K562 (cell line): ENCODE measurements around the gene CDKN3.

Source experiments
- CTCF ChIP-seq, 3 experiments: IDR thresholded peaks in 2 of 3; conservative IDR thresholded peaks in 1 of 3; 2 replicates each; pipeline ENCODE4 v1.5.1; 2011 to 2012; ENCODE audit warnings: low read length in 3 of 3, mild to moderate bottlenecking in 3 of 3, control low read depth in 2 of 3, improper control_type of control experiment in 1 of 3, inconsistent platforms in 1 of 3, low read depth in 1 of 3, mixed read lengths in 1 of 3, moderate library complexity in 1 of 3; ENCODE audit not compliant: insufficient read depth in 2 of 3
- FOXM1 ChIP-seq, 2 experiments: fragments of 450-650 bp in 1 of 2; sonication (generic) in 1 of 2; formaldehyde crosslinking in 1 of 2; IDR thresholded peaks; 2 replicates each; pipeline versions ENCODE4 v1.6.1 to v1.9.0; 2017 to 2022; ENCODE audit warnings: low read depth in 2 of 2, mild to moderate bottlenecking in 2 of 2, missing genetic modification reagents in 1 of 2, moderate library complexity in 1 of 2
- GABPA ChIP-seq: fragments of 200-800 bp; sonication (Bioruptor generic); conservative IDR thresholded peaks from 2 replicates; pipeline ENCODE4 v1.6.1; 2016; ENCODE audit warnings: low read depth, missing genetic modification characterization, missing compliant biosample characterization
- JUNB ChIP-seq: fragments of 450-650 bp; formaldehyde crosslinking; conservative IDR thresholded peaks from 2 replicates; pipeline ENCODE4 v1.4.0; 2020; ENCODE audit warnings: mild to moderate bottlenecking
- POLR2AphosphoS2 ChIP-seq: IDR thresholded peaks from 2 replicates; pipeline ENCODE4 v1.6.1; 2012; ENCODE audit warnings: low read length, improper control_type of control experiment
- RAD21 ChIP-seq, 2 experiments: fragments of 250-450 bp in 1 of 2; fragments of 450-650 bp in 1 of 2; sonication (Bioruptor Pico) in 1 of 2; formaldehyde crosslinking in 1 of 2; IDR thresholded peaks in 1 of 2; conservative IDR thresholded peaks in 1 of 2; 2 replicates each; pipeline versions ENCODE4 v1.4.0 to v1.8.0; 2020 to 2022; ENCODE audit warnings: mild to moderate bottlenecking in 2 of 2, moderate library complexity in 1 of 2
- RCOR1 ChIP-seq, 2 experiments: IDR thresholded peaks; 2 replicates each; pipeline ENCODE4 v1.6.1; 2012; ENCODE audit warnings: low read depth in 2 of 2, low read length in 2 of 2, borderline replicate concordance in 1 of 2, improper control_type of control experiment in 1 of 2
- SPI1 ChIP-seq: IDR thresholded peaks from 2 replicates; pipeline ENCODE4 v1.6.1; 2011; ENCODE audit warnings: low read depth, low read length, control low read depth, borderline replicate concordance
- TBL1XR1 ChIP-seq, 2 experiments: IDR thresholded peaks; 2 replicates each; pipeline ENCODE4 v1.6.1; 2012; ENCODE audit warnings: improper control_type of control experiment in 2 of 2, low read length in 2 of 2, mild to moderate bottlenecking in 1 of 2
- YY1 ChIP-seq, 3 experiments: IDR thresholded peaks; 2 replicates each; pipeline ENCODE4 v1.6.1; 2011; ENCODE audit warnings: low read length in 2 of 3, mild to moderate bottlenecking in 2 of 3, moderate library complexity in 2 of 3, borderline replicate concordance in 1 of 3, control low read depth in 1 of 3, low read depth in 1 of 3; ENCODE audit not compliant: insufficient read depth in 3 of 3, insufficient replicate concordance in 2 of 3, control insufficient read depth in 1 of 3, insufficient read length in 1 of 3; ENCODE audit errors: extremely low read depth in 1 of 3
- ZNF133 ChIP-seq: fragments of 250-450 bp; sonication (Bioruptor Pico); IDR thresholded peaks from 2 replicates; pipeline ENCODE4 v1.4.0; 2020; ENCODE audit warnings: mild to moderate bottlenecking
- ZNF274 ChIP-seq: IDR thresholded peaks from 2 replicates; pipeline ENCODE4 v1.6.1; 2011; ENCODE audit warnings: low read depth, mild to moderate bottlenecking, low read length, moderate library complexity, borderline replicate concordance
- ZNF354B ChIP-seq: fragments of 250-450 bp; sonication (Bioruptor Pico); IDR thresholded peaks from 2 replicates; pipeline ENCODE4 v1.4.0; 2020

- TF ChIP-seq POLR2AphosphoS2 (no peak), ZNF274 (no peak), RCOR1 (IDR thresholded peaks at IDR 0.05; ENCODE audit: borderline replicate concordance in 1 of 2, low read depth in 2 of 2, low read length in 2 of 2) (no peak), SPI1 (no peak), RAD21 (CRISPR knock-in tag; conservative IDR thresholded peaks at IDR 0.05 in 1 of 2, IDR thresholded peaks at IDR 0.05 in 1 of 2) (no peak), CTCF (IDR thresholded peaks at IDR 0.05 in 2 of 3, conservative IDR thresholded peaks at IDR 0.05 in 1 of 3; ENCODE audit: insufficient read depth in 2 of 3, low read depth in 1 of 3, low read length in 3 of 3) (no peak), ZNF133 (no peak), FOXM1 (IDR thresholded peaks at IDR 0.05; ENCODE audit: low read depth) (no peak), FOXM1 (CRISPR knock-in tag; IDR thresholded peaks at IDR 0.05; ENCODE audit: low read depth) (no peak), TBL1XR1 (IDR thresholded peaks at IDR 0.05; ENCODE audit: low read length in 2 of 2) (no peak), GABPA (tag) (no peak), JUNB (CRISPR knock-in tag) (no peak), ZNF354B (CRISPR knock-in tag) (no peak), YY1 (IDR thresholded peaks at IDR 0.05; ENCODE audit: borderline replicate concordance in 1 of 3, control insufficient read depth in 1 of 3, extremely low read depth in 1 of 3, insufficient read depth in 3 of 3, insufficient read length in 1 of 3, insufficient replicate concordance in 2 of 3, low read depth in 1 of 3, low read length in 2 of 3) (no peak)
Measured at GRCh38 chr14:54425537-54426274, 28.9 kb downstream of the CDKN3 start.
